Fibroblast of the aortic adventitia (primary cell): Measurements from ENCODE around the gene CYP27C1. TPM values are rescaled to one million over a fixed set of nuclear protein-coding genes. Genes with fewer than 3 reads are reported as not detected.

Source experiments
- DNase-seq: peaks from one replicate; pipeline ENCODE4 v3.0.0-alpha.2; 2010; ENCODE audit warnings: low read depth
- H3K4me3 ChIP-seq: 2 replicates; pipeline ENCODE4 v1.5.1; 2011; ENCODE audit warnings: low read depth, mild to moderate bottlenecking, control low read depth, low read length, moderate library complexity
- CTCF ChIP-seq: IDR thresholded peaks from 2 replicates; pipeline ENCODE4 v1.5.1; 2011; ENCODE audit warnings: mild to moderate bottlenecking, low read length, control low read depth, inconsistent platforms; ENCODE audit not compliant: insufficient read depth
- total RNA-seq: library from RNA; depleted of rRNA; stranded (reverse); fragments of >200 nt; gene quantifications from 2 replicates; pipeline ENCODE4 v1.2.3, GENCODE V29; 2012; ENCODE audit warnings: low replicate concordance

The CYP27C1 gene
- total RNA-seq, 1 donor, result 0.72 TPM

GRCh38 chr2:127208313-127208712, 11.8 kb downstream of the CYP27C1 start:
- no peak for DNase-seq
- no peak for TF ChIP-seq CTCF
- no peak overlapping the region for H3K4me3 ChIP-seq

- no peak for DNase-seq
- TF ChIP-seq CTCF, result no peak
- no peak overlapping the region for H3K4me3 ChIP-seq
Observed at GRCh38 chr2:127205218-127206125, 14.6 kb downstream of the CYP27C1 start.

GRCh38 chr2:127201452-127201851, 18.6 kb downstream of the CYP27C1 start:
- DNase-seq, result no peak
- TF ChIP-seq CTCF, result no peak
- no peak overlapping the region for H3K4me3 ChIP-seq

- no peak overlapping the region for H3K4me3 ChIP-seq
- no peak for TF ChIP-seq CTCF
- DNase-seq, result no peak
Observed at GRCh38 chr2:127200962-127201361, 19.1 kb downstream of the CYP27C1 start.

- no peak for DNase-seq
- TF ChIP-seq CTCF, result no peak
- no peak overlapping the region for H3K4me3 ChIP-seq
Observed at GRCh38 chr2:127199223-127199622, 20.9 kb downstream of the CYP27C1 start.

GRCh38 chr2:127197475-127198385, 22.4 kb downstream of the CYP27C1 start:
- peak; percentile 60 for TF ChIP-seq CTCF
- DNase-seq, result peak; percentile 47
- no peak overlapping the region for H3K4me3 ChIP-seq
